M059J (cell line): ENCODE data around the gene ZNF689. TPM values are rescaled to one million over a fixed set of nuclear protein-coding genes. Genes with fewer than 3 reads are reported as not detected.
"Not testable (repeated sequence)": the region's sequence is repeated elsewhere in the genome, so short reads cannot be mapped to it uniquely, and the experiment has no call there.

Experiments
- DNase-seq: peaks from one replicate; pipeline ENCODE4 v3.0.0-alpha.2; 2012; ENCODE audit warnings: low read depth
- total RNA-seq: library from RNA; depleted of rRNA; stranded (reverse); fragments of >200 nt; shearing (Covaris generic); gene quantifications from 2 replicates; pipeline ENCODE4 v1.2.3, GENCODE V29; 2014

ZNF689 gene
- total RNA-seq, 1 experiment from 2014 or later: 9.9 TPM

DNA sequence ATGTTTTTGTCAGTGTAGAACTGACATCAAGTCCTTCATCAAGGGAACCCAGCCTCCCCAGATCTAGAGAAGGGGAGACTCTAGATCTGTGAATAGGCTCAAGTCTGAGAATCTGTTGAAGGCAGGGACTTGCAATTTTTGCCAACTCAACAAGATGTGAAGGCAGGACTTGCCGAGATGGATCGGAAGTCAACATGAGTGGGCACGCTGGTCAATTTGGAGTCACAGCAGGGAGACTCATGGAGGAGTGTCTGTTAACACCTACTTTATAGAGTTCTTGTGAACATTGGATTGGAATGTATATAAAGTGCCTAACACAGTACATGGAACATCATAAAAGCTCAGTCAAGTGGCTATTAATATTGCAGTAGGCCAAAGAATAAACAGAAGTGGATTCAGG is 10.0 kb downstream of the ZNF689 start:
- no peak for DNase-seq

DNA sequence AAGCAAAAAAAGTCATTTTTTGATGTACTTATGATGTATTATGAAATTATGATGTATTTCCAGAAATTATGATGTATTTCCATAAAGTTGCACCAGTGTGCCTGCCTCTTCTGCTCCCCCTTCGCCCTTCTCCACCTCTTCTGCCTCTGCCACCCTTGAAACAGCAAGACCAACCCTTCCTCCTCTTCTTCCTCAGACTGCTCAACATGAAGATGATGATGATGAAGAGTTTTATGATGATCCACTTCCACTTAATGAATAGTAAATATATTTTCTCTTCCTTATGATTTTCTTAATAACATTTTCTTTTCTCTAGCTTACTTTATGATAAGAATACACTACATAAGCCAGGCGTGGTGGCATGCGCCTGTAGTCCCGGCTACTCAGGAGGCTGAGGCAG is 17.3 kb downstream of the ZNF689 start:
- no peak for DNase-seq

DNA sequence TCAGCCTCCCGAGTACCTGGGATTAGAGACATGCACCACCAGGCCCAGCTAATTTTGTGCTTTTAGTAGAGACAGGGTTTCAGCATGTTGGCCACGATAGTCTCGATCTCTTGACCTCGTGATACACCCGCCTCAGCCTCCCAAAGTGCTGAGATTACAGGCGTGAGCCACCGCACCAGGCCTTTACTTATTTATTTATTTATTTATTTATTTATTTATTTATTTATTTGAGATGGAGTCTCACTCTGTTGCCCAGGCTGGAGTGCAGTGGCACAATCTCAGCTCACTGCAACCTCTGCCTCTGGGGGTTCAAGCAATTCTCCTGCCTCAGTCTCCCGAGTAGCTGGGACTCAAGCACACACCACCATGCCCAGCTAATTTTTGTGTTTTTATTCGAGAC is 19.3 kb downstream of the ZNF689 start:
- not testable (repeated sequence) for DNase-seq

DNA sequence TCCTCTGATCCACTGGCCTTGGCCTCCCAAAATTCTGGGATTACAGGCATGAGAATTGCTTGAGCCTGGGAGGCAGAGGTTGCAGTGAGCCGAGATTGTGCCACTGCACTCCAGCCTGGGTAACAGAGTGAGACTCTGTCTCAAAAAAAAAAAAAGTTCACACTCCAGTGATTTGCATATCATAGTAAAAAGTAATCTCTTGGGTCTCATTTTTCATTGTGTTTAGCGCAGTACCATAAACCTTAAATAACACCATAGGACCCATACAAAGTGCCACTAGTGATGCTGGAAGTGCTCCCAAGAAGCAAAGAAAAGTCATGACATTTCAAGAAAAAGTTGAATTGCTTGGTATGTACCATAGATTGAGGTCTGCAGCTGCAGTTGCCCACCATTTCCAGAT is 20.6 kb downstream of the ZNF689 start:
- not testable (repeated sequence) for DNase-seq

DNA sequence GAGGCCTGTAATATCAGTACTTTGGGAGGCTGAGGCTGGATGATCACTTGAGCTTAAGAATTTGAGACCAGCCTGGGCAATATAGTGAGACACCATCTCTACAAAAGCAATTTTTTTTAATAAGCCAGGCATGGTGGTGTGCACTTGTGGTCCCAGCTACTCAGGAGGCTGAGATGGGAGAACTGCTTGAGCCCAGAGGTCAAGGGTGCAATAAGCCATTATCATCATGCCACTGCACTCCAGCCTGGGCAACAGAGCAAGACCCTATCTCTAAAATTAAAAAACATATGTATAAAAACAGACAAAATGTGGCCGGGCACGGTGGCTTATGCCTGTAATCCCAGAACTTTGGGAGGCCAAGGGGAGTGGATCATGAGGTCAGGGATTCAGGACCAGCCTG is 21.5 kb downstream of the ZNF689 start:
- no peak for DNase-seq

DNA sequence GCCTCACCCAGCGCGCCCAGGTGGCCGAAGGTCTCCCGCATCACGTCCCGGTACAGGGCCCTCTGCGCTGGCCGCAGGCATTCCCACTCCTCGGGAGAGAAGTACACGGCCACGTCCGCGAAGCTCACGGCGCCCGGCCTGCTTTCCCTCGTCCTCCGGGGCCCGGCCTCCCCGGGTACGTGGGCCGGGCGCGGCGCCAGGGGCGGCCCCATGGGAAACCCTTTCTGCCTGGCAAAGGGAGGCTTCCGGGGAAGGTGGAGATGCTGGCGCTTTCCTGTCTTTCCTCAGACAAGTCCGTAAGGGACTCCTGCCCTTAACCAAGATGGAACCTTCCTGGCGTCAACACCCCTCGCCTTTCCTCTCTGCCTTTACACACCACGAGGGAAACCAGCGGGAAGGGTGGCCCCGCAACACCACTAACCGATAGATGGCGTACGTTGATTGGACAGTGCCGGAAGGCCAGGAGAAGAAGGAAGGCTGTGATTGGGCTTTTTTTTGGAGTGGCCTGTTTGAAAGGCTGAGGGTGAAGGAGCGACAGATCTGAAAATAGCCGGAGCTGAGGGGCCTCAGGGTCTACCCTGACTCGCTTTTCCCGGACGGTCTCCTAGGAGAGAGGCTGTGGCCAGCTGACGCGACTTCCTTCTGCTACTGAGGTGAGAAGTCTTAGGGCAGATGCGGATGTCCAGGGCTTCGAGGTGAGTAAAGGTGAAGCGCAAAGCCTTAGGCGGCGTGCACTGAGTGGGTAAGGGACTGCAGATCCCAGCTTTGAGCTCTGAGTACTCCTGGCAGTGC is 24.6 kb downstream of the ZNF689 start, which contains the start of gene ZNF785:
Gene ZNF785 (minus strand): TSS at position 298 of the 792 bp plus-strand sequence. CDS start 86 bp downstream, at position 212.
- DNase-seq: peak; percentile 100

DNA sequence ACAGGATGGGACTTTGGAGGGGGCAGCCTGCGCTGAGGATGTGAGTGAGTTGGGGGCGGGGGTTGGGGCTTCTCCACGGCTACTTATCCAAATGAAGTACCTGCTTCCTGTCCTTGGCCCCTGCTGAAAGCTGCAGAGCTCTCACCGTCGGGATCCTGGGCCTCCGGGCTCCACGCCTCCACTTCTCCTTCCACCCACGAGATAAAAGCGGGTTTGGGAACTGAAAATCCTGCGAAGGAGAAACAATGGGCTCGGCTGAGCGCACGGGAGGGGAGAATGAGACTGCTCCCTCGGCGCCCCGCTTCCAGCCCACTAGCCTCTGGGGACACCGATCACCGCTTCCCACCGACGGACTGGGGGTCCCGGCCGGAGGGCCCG is 25.2 kb downstream of the ZNF689 start:
- peak; percentile 43 for DNase-seq

DNA sequence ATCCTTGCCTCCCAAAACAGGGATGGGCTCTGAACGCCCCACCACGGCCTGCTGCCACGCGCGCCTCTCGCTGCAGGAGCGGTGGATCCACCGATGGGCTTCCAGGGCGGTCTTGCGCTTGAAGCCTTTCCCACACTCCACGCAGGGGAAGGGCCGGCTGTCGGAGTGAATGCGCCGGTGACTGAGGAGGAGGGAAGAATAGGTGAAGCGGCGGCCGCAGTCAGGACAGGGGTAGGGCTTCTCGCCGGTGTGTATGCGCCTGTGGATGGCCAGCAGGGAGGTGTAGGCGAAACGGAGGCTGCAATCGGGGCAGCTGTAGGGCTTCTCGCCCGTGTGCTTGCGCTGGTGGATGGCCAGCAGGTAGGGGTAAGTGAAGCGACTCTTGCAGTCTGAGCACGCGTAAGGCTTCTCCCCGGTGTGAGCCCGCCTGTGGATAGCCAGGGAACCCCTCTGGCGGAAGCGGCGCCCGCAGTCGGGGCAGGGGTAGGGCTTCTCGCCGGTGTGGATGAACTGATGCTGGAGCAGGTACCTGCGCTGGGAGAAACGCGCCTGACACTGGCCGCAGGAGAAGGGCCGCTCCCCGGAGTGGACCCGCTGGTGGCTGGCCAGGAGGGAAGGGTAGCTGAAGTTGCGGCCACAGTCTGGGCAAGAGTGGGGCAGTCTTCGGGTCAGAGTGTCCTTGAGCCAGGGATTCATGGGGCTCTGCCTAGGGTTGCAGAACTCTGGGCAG is 27.4 kb downstream of the ZNF689 start:
- DNase-seq: no peak

DNA sequence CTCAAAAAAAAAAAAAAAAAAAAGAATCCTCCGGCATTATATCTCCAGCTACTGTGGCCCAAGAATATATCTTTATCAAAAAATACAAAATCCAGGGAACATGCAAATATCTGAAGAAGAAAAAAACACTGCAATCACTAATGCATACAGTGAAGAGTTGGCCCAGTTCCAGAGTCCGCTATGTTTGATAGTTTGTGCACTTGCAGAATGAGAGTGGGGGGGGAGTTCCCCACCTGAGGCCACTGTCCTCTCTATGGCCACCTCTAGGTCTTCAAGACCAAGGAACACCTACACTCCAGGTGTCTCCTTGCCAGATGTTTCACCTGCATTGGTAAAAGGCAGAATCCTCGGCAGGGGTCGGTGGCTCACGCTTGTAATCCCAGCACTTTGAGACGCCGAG is 28.7 kb downstream of the ZNF689 start:
- no peak for DNase-seq

DNA sequence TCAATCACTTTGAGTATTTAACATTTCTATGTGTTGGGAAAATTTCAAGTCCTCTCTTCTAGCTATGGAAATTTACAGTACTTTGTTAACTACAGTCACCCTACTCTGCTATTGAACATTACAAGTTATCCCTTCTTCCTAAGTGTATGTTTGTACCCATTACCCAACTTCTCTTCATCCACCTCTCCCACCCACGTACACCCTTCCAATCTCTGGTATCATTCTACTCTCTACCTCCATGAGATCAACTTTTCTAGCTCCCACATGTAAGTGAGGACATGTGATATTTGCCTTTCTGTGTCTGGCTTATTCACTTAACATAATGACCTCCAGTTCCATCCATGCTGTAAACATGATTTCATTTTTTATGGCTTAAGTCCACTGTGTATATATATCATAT is 35.5 kb downstream of the ZNF689 start:
- no peak for DNase-seq

DNA sequence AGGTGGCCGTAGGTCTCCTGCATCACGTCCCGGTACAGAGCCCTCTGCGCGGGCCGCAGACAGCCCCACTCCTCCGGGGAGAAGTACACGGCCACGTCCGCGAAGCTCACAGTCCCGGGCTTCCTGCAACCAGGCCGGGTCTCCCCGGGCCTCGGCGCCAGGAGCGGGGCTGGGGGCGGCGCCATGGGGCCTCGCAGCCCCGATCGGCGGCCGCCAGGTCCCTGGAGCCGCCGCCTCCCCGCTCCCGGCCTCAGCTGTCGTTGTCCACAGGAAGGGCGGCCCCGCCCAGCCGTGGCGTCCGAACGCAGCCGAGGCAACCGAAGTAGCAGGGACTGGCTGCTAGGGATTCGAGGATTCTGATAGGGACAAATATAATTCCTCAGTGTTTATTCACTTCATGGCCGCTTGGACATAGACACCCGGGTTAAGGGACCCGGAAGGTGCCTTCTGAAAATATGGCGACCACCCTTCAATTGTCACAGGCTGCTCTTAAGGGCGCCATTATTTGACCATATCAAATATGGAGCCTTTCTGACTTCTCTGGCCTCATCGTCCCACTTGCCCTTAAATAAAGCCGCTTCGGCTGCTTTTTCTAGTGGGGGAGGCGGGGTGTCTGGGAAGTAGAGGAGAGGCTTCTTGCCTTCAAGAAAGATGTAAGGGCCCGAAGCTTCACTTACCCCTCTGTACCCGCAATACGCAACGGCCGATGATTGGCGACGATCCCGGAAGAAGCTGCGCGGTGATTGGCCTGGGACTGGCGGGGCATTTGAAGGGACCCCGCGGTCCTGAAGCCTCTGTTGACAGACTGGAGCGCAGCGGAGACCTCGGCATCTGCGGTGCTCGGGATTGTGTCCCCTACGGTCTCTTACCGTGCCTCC is 38.5 kb downstream of the ZNF689 start, which contains the start of gene ZNF688:
Gene ZNF688 (minus strand): TSS at position 270 of the 878 bp plus-strand sequence. CDS start 85 bp downstream, at position 185.
- peak; percentile 97 for DNase-seq

DNA sequence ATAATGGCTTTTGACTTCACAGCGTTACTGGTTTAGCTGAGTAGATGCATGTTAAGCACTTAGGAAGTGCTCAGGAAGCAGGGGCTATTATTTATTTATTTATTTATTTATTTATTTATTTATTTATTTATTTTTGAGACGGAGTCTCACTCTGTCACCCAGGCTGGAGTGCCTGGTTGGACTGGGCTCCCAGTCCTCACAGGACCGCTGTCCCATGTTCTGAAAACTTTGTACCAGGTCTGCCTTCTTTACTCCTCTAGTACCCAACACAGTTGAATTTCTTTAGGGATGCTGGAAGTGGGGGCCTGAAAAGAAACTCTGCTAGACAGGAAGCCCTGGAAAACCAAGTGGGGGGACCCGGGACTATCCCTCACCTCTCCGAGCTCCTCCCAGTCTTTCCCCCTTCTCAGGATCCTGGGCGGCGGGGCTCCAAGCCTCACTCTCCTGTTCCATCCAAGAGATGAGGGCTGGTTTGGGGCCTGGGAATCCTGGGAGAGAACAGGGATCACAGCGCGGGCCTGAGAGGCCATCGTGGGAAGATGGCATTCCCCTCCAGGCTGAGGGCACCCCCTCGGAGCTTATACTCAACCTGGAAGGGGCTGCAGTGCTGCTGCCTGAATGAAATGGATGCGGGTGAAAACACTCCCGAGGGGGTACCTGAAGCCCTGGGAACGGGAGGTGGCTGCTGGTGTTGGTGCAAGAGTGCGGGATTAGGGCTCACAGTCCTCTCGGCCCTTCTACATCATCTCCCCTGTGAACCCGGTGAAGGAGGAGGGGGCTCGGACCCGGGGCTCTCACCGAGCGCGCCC is 39.3 kb downstream of the ZNF689 start:
- peak; percentile 41 for DNase-seq

DNA sequence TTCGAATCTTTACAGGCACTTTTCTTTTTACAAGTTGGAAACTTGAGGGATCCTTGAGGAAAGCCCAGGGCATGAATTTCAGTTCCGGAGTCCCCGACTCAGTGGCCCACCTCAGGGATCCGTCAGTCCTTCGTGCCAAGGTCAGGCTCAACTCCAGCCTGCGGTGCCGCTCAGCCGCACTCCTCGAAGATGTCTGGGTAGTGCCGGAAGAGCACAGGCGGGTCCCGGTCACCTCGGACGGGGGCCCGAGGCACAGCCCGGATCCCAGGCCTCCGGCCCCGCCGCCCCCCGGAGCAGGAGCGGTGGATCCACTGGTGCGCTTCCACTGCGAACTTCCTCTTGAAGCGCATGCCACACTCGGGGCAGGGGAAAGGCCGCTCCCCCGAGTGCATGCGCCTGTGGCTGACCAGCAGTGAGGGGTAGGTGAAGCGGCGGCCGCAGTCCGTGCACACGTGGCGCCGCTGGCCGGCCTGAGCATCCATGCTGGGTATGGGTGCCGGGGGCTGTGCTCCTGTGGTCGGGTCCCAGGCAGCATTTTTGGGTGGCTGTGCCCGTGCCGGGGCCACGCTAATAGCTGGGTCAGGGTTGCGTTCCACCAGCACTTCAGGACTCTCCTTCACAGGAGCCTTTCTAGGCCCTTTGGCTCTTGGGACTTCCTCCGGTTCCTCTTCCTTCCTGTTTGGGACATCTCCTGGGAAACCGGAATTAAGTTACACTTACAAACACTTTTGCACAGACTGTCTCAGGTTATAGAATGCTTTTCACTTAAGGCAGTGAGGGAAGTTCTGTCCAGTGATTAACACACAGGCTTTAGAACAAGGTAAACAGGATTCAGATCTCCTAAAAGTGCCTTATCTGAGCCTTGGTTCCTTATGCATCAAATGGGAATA is 40.2 kb downstream of the ZNF689 start:
- no peak for DNase-seq

DNA sequence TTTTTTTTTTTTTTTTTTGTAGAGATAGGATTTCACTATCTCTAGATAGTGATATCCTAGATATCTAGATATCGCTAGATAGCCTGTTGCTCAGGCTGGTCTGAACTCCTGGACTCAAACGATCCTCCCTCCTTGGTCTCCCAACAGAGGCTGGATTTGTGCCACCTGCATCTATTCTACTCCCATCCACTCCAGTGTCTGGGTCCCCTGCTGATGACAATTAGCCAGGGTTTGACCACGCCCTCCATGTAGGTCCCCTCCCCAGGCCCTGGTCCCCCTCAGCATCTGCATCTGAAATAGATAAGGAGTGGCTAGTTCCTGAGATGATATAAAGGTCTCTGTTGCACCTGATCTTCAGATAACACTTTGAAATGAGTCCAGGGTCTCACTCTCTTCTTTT is 40.9 kb downstream of the ZNF689 start:
- no peak for DNase-seq

DNA sequence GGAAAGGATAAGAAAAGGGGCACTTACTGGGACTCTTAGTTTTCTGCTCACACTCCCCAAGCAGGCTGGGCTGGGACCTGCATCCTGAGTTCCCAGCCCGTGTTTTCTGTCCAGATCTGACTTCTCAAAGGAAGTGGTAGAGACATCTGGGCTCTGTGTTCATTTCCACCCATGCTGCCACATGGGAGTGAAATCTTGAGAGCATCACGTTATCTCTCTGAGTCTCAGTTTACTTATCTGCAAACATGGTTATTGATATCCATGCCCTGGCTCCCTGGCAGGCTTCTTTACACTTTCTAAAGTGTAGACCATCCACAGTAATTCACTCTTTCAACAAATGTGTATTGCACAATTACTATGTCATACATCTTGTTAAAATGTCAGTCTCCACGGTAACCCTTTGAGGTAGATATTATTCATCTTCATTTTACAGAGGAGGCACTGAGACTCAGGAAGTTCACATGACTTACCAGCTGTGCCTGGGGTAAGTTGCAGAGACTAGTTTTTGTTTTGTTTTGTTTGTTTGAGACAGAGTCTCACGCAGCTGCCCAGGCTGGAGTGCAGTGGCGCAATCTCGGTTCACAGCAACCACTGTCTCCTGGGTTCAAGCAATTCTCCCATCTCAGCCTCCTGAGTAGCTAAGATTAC is 42.1 kb downstream of the ZNF689 start:
- DNase-seq: peak; percentile 93

DNA sequence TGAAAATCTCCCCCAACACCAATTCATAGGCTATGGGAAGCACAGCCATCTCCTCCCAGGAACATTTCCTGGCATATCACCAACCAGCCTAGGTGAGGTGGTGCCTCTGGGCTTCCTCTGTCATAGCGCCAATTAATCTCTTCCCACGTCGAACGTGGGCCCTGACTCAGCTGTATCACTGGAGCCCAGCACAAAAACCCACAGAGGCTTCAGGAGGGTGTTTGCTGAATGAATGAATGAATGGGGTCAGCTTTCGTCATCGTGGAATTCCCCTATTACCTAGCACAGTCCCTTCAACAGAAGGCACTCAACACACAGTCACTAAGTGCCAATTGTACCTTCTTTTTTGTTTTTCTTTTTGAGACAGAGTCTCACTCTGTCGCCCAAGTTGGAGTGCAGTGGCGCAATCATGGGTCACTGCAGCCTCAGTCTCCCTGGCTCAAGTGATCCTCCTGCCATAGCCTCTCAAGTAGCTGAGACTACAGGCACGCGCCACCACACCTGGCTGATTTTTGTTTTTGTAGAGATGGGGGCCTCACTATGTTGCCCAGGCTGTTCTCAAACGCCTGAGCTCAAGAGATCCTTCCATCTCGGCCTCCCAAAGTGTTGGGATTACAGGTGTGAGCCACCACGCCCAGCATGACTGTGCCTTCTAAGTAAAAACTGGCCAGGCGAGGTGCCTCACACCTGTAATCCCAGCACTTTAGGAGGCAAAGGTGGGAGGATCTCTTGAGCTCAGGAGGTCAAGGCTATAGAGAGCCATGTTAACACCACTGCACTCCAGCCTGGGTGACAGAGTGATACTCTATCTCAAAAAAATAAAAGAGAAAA is 42.8 kb downstream of the ZNF689 start:
- DNase-seq: peak; percentile 76

DNA sequence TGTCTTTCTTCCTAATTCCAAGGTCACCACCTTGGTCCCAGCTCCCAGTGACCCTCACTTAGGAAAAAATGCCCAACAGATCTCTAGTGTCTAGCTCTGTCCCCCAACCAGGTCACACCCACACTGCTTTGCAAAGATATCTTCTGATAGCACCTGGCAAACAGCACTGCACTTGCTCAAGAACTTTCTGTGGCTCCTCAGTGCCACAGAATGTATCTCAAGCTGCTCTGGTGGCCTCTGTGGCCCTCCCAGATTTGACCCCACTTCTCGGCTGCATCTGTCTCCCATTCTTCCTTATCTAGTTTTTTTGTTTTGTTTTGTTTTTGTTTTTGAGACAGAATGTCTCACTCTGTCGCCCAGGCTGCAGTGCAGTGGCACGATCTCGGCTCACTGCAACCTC is 43.7 kb downstream of the ZNF689 start:
- no peak for DNase-seq

DNA sequence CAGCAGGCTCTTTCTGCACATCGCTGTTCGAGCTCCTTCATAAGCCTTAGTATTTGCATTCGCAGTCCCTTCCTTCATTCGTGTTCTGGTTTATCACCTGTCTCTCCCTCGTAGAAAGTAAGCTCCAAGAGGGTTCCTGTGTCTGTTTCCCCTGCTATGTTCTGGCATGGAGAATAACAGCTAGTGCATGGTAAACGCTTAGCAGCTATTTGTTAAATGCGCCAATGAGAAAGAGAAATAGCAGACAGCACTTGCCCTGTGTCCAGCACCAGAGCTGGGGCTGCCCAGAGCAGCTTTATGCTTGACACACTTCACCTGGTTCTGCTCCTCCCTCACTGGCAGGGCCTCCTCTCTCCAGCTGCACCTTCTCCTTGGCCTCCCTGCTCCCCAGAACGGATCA is 44.2 kb downstream of the ZNF689 start:
- DNase-seq: no peak

DNA sequence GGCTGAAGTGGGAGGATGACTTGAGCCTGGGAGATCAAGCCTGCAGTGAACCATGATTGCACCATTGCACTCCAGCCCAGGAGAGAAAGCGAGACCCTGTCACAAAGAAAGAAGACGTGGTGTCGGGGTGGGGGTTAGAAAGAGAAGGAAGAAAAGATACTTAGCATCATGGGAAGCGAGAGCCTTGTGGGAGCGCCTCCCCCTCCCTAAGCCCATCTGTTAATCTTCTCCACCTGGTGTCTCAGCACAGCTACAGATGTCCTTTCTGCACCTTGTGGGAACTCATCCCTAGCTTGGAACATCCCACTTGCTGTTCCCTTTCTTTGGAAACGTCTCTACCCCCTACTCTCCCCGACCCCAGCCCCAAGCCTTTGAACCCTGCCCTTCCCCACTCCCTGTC is 44.7 kb downstream of the ZNF689 start:
- DNase-seq: no peak
